ENCODE data around the gene SPPL3. TPM values are rescaled to one million over a fixed set of nuclear protein-coding genes. Genes with fewer than 3 reads are reported as not detected.

SPPL3 gene
- total RNA-seq, 1 experiment from 2014 or later: 18.8 TPM

- H3K27me3 ChIP-seq (ENCODE audit: low read length): no peaks in the 10 kb centered on the region
- DNase-seq: no peak
- H4K20me1 ChIP-seq (ENCODE audit: low read length): peaks cover 10% of the 10 kb centered on the region; the same call in 1 of the 2 replicates
- H3K9me2 ChIP-seq (replicated peaks; ENCODE audit: low read length): no peaks in the 10 kb centered on the region
- H3K4me2 ChIP-seq (ENCODE audit: low read length): no peak overlapping the region
- CTCF ChIA-PET: no interaction called here
- H3K79me2 ChIP-seq (ENCODE audit: low read length): peaks cover 62% of the 10 kb centered on the region
- H3F3A ChIP-seq (ENCODE audit: low read length, unreplicated experiment): no peaks in the 10 kb centered on the region
- no TSS peak for BruUV-seq (replicated peaks)
- TF ChIP-seq EZH2phosphoT487 (IDR thresholded peaks at IDR 0.05; ENCODE audit: borderline replicate concordance, low read length) (no peak), EZH2 (IDR thresholded peaks at IDR 0.05; ENCODE audit: low read length, unreplicated experiment) (no peak)
- H3K27ac ChIP-seq (ENCODE audit: low read length): no peak overlapping the region
- ATAC-seq: no peak
- H3K9me3 ChIP-seq (ENCODE audit: low read length): no peaks in the 10 kb centered on the region
- POLR2A ChIA-PET (ENCODE audit: unreplicated experiment): interaction anchor here (0.7 kb wide), 2 partner anchors 12 to 140 kb away, joined by 3 read pairs; no protein-coding TSS in a partner anchor
- intact Hi-C loops (cut with micrococcal nuclease): no loop called here
- H3K4me1 ChIP-seq (ENCODE audit: insufficient read depth, low read length): no peaks in the 10 kb centered on the region
- H3K36me3 ChIP-seq (ENCODE audit: low read depth, low read length): no peaks in the 10 kb centered on the region
- H3K4me3 ChIP-seq (ENCODE audit: low read length): no peak overlapping the region
- H3K9ac ChIP-seq (ENCODE audit: low read length): no peak overlapping the region
- H2AFZ ChIP-seq (ENCODE audit: low read length): no peak overlapping the region
Measured at GRCh38 chr12:120870415-120870814, 33.7 kb downstream of the SPPL3 start.

- Histone ChIP-seq H3K4me2 (ENCODE audit: low read length) (no peak overlapping the region), H4K20me1 (ENCODE audit: low read length) (peaks cover 10% of the 10 kb centered on the region; the same call in 1 of the 2 replicates), H3K36me3 (ENCODE audit: low read depth, low read length) (no peaks in the 10 kb centered on the region), H2AFZ (ENCODE audit: low read length) (no peak overlapping the region), H3K9me3 (ENCODE audit: low read length) (no peaks in the 10 kb centered on the region), H3K4me3 (ENCODE audit: low read length) (no peak overlapping the region), H3K27ac (ENCODE audit: low read length) (no peak overlapping the region), H3K9me2 (replicated peaks; ENCODE audit: low read length) (no peaks in the 10 kb centered on the region), H3K27me3 (ENCODE audit: low read length) (no peaks in the 10 kb centered on the region), H3K9ac (ENCODE audit: low read length) (no peak overlapping the region), H3F3A (ENCODE audit: low read length, unreplicated experiment) (no peaks in the 10 kb centered on the region), H3K79me2 (ENCODE audit: low read length) (peaks cover 56% of the 10 kb centered on the region), H3K4me1 (ENCODE audit: insufficient read depth, low read length) (no peaks in the 10 kb centered on the region)
- no peak for DNase-seq
- intact Hi-C loops (cut with micrococcal nuclease): no loop called here
- no TSS peak for BruUV-seq (replicated peaks)
- CTCF ChIA-PET: no interaction called here
- no peak for TF ChIP-seq EZH2 (IDR thresholded peaks at IDR 0.05; ENCODE audit: low read length, unreplicated experiment)
- no peak for TF ChIP-seq CTCF (conservative IDR thresholded peaks at IDR 0.05; ENCODE audit: low read depth, low read length)
- no peak for TF ChIP-seq EZH2phosphoT487 (IDR thresholded peaks at IDR 0.05; ENCODE audit: borderline replicate concordance, low read length)
- POLR2A ChIA-PET (ENCODE audit: unreplicated experiment): no interaction called here
- ATAC-seq: no peak
Measured at GRCh38 chr12:120869376-120869775, 34.8 kb downstream of the SPPL3 start.

- intact Hi-C loops (cut with micrococcal nuclease): no loop called here
- POLR2A ChIA-PET (ENCODE audit: unreplicated experiment): no interaction called here
- Histone ChIP-seq H3K4me3 (ENCODE audit: low read length) (no peak overlapping the region), H3K4me1 (ENCODE audit: insufficient read depth, low read length) (peaks cover 8% of the 10 kb centered on the region), H2AFZ (ENCODE audit: low read length) (no peak overlapping the region), H3K79me2 (ENCODE audit: low read length) (peaks cover 43% of the 10 kb centered on the region), H4K20me1 (ENCODE audit: low read length) (no peaks in the 10 kb centered on the region; the same call in 1 of the 2 replicates), H3F3A (ENCODE audit: low read length, unreplicated experiment) (no peaks in the 10 kb centered on the region), H3K9ac (ENCODE audit: low read length) (no peak overlapping the region), H3K36me3 (ENCODE audit: low read depth, low read length) (no peaks in the 10 kb centered on the region), H3K9me2 (replicated peaks; ENCODE audit: low read length) (no peaks in the 10 kb centered on the region), H3K27ac (ENCODE audit: low read length) (no peak overlapping the region), H3K4me2 (ENCODE audit: low read length) (no peak overlapping the region), H3K27me3 (ENCODE audit: low read length) (no peaks in the 10 kb centered on the region), H3K9me3 (ENCODE audit: low read length) (no peaks in the 10 kb centered on the region)
- CTCF ChIA-PET: no interaction called here
- TF ChIP-seq EZH2phosphoT487 (IDR thresholded peaks at IDR 0.05; ENCODE audit: borderline replicate concordance, low read length) (no peak), CTCF (conservative IDR thresholded peaks at IDR 0.05; ENCODE audit: low read depth, low read length) (no peak), EZH2 (IDR thresholded peaks at IDR 0.05; ENCODE audit: low read length, unreplicated experiment) (no peak)
- no TSS peak for BruUV-seq (replicated peaks)
- ATAC-seq (no peak), DNase-seq (no peak)
Measured at GRCh38 chr12:120866108-120866507, 38.0 kb downstream of the SPPL3 start.

Data from PC-3 (cell line).